Neural cell (in vitro differentiated cells): ENCODE data around the gene TNC. TPM values are rescaled to one million over a fixed set of nuclear protein-coding genes. Genes with fewer than 3 reads are reported as not detected.

Source experiments
- H2AFZ ChIP-seq: fragments of 200-600, 300-800 bp; sonication (generic), shearing (Covaris generic); 2 replicates; pipeline ENCODE4 v1.6.0; 2014; ENCODE audit warnings: low read depth, mild to moderate bottlenecking, antibody characterized with exemption, low read length, moderate library complexity
- H3F3A ChIP-seq: fragments of 200-600 bp; shearing (Covaris generic); 2 replicates; pipeline ENCODE4 v1.6.1; 2016; ENCODE audit warnings: mild to moderate bottlenecking, moderate library complexity, mixed read lengths, antibody characterized with exemption, low read length; ENCODE audit not compliant: insufficient read depth, poor library complexity, severe bottlenecking
- H3K27ac ChIP-seq: fragments of 200-600, 300-800 bp; sonication (generic), shearing (Covaris generic); 2 replicates; pipeline ENCODE4 v1.5.1; 2014; ENCODE audit warnings: mild to moderate bottlenecking, low read length, moderate library complexity
- H3K27me3 ChIP-seq: fragments of 300-800, 200-600 bp; sonication (generic), shearing (Covaris generic); 2 replicates; pipeline ENCODE4 v1.6.0; 2014; ENCODE audit warnings: mild to moderate bottlenecking, low read depth, low read length, moderate library complexity; ENCODE audit not compliant: insufficient read depth
- H3K36me3 ChIP-seq: fragments of 300-800, 200-600 bp; sonication (generic), shearing (Covaris generic); 2 replicates; pipeline ENCODE4 v1.5.1; 2014; ENCODE audit warnings: mild to moderate bottlenecking, antibody characterized with exemption, low read length, moderate library complexity; ENCODE audit not compliant: insufficient read depth
- H3K4me2 ChIP-seq: fragments of 300-800, 200-600 bp; sonication (generic), shearing (Covaris generic); 2 replicates; pipeline ENCODE4 v1.6.0; 2014; ENCODE audit warnings: mild to moderate bottlenecking, low read length
- H3K4me3 ChIP-seq: fragments of 300-800, 200-600 bp; sonication (generic), shearing (Covaris generic); 2 replicates; pipeline ENCODE4 v1.5.1; 2014; ENCODE audit warnings: mild to moderate bottlenecking, low read length, moderate library complexity
- H3K79me2 ChIP-seq: fragments of 200-600 bp; shearing (Covaris generic); replicated peaks from 2 replicates; pipeline ENCODE4 v1.6.0; 2014; ENCODE audit warnings: mild to moderate bottlenecking, low read length, moderate library complexity; ENCODE audit not compliant: insufficient read depth
- H3K9ac ChIP-seq: fragments of 300-800, 200-600 bp; sonication (generic), shearing (Covaris generic); 2 replicates; pipeline ENCODE4 v1.6.1; 2016; ENCODE audit warnings: mild to moderate bottlenecking, low read length, mixed read lengths
- H3K9me2 ChIP-seq: fragments of 200-600 bp; shearing (Covaris generic); 2 replicates; pipeline ENCODE4 v1.6.1; 2016; ENCODE audit warnings: mild to moderate bottlenecking, low read length, mixed read lengths; ENCODE audit not compliant: insufficient read depth
- H3K9me3 ChIP-seq: fragments of 200-600, 300-800 bp; sonication (generic), shearing (Covaris generic); 2 replicates; pipeline ENCODE4 v1.6.1; 2016; ENCODE audit warnings: mild to moderate bottlenecking, mixed run types, low read length, moderate library complexity, mixed read lengths
- H4K20me1 ChIP-seq: fragments of 200-600 bp; shearing (Covaris generic); 2 replicates; pipeline ENCODE4 v1.6.1; 2016; ENCODE audit warnings: mild to moderate bottlenecking, mixed run types; ENCODE audit not compliant: insufficient read depth
- CTCF ChIP-seq: fragments of 450-650 bp; IDR thresholded peaks from 2 replicates; pipeline ENCODE4 v1.5.1; 2014; ENCODE audit warnings: antibody characterized with exemption, mild to moderate bottlenecking, moderate library complexity; ENCODE audit not compliant: poor library complexity, severe bottlenecking
- EP300 ChIP-seq: fragments of 450-650 bp; conservative IDR thresholded peaks from 2 replicates; pipeline ENCODE4 v1.6.1; 2014; ENCODE audit warnings: antibody characterized with exemption, mild to moderate bottlenecking, moderate library complexity; ENCODE audit not compliant: poor library complexity, severe bottlenecking
- EZH2 ChIP-seq: fragments of 200-600, 300-800 bp; shearing (Covaris generic), sonication (generic); IDR thresholded peaks from 2 replicates; pipeline ENCODE4 v1.6.1; 2014; ENCODE audit warnings: antibody characterized with exemption, low read length, borderline replicate concordance, mild to moderate bottlenecking; ENCODE audit not compliant: insufficient read depth, poor library complexity, severe bottlenecking
- MXI1 ChIP-seq: fragments of 450-650 bp; conservative IDR thresholded peaks from 2 replicates; pipeline ENCODE4 v1.6.1; 2014; ENCODE audit warnings: antibody characterized with exemption, mild to moderate bottlenecking; ENCODE audit not compliant: poor library complexity, severe bottlenecking
- POLR2AphosphoS5 ChIP-seq: IDR thresholded peaks from 2 replicates; pipeline ENCODE4 v1.6.1; 2012
- RAD21 ChIP-seq: fragments of 450-650 bp; conservative IDR thresholded peaks from 2 replicates; pipeline ENCODE4 v1.6.1; 2014; ENCODE audit warnings: antibody characterized with exemption, mild to moderate bottlenecking, moderate library complexity
- REST ChIP-seq: IDR thresholded peaks from 2 replicates; pipeline ENCODE4 v1.6.1; 2012; ENCODE audit warnings: borderline replicate concordance
- SMC3 ChIP-seq: fragments of 450-650 bp; conservative IDR thresholded peaks from 2 replicates; pipeline ENCODE4 v1.6.1; 2014; ENCODE audit warnings: antibody characterized with exemption, mild to moderate bottlenecking, moderate library complexity; ENCODE audit not compliant: poor library complexity
- TAF1 ChIP-seq: IDR thresholded peaks from 2 replicates; pipeline ENCODE4 v1.6.1; 2012; ENCODE audit warnings: low read depth
- polyA plus RNA-seq: library from polyadenylated mRNA; depleted of rRNA; stranded (reverse); fragments of >200 nt; gene quantifications from 2 replicates; pipeline ENCODE4 v1.2.3, GENCODE V29; 2014

The TNC gene
- polyA plus RNA-seq, 1 donor from 2014 or later, result 2.1 TPM

GRCh38 chr9:115005322-115005721, 112.6 kb downstream of the TNC start:
- Histone ChIP-seq H3K79me2 (no peaks in the 10 kb centered on the region), H3K4me2 (no peak overlapping the region), H3K9me2 (no peaks in the 10 kb centered on the region), H3K4me3 (no peak overlapping the region), H3K36me3 (no peaks in the 10 kb centered on the region), H3F3A (no peaks in the 10 kb centered on the region), H4K20me1 (no peaks in the 10 kb centered on the region), H3K9ac (no peak overlapping the region), H3K27ac (no peak overlapping the region), H3K9me3 (no peaks in the 10 kb centered on the region), H3K27me3 (no peaks in the 10 kb centered on the region), H2AFZ (no peak overlapping the region)
- TF ChIP-seq TAF1 (no peak), CTCF (no peak), EZH2 (no peak), MXI1 (no peak), RAD21 (no peak)

- Histone ChIP-seq H3K27ac (no peak overlapping the region), H3K36me3 (no peaks in the 10 kb centered on the region), H3F3A (no peaks in the 10 kb centered on the region), H3K9me3 (no peaks in the 10 kb centered on the region), H4K20me1 (no peaks in the 10 kb centered on the region), H3K4me3 (no peak overlapping the region), H3K9me2 (no peaks in the 10 kb centered on the region), H3K79me2 (no peaks in the 10 kb centered on the region), H3K9ac (no peak overlapping the region), H2AFZ (no peak overlapping the region), H3K27me3 (no peaks in the 10 kb centered on the region), H3K4me2 (no peak overlapping the region)
- TF ChIP-seq SMC3, result no peak
- TF ChIP-seq POLR2AphosphoS5, result no peak
- TF ChIP-seq EZH2, result no peak
- no peak for TF ChIP-seq REST
- TF ChIP-seq EP300, result no peak
- TF ChIP-seq MXI1, result no peak
- TF ChIP-seq RAD21, result no peak
- no peak for TF ChIP-seq CTCF
- no peak for TF ChIP-seq TAF1
Measured at GRCh38 chr9:115004545-115004944, 113.4 kb downstream of the TNC start.
